ENCODE measurements around the gene TTYH3. TPM values are rescaled to one million over a fixed set of nuclear protein-coding genes. Genes with fewer than 3 reads are reported as not detected.

TTYH3 gene, protein sequence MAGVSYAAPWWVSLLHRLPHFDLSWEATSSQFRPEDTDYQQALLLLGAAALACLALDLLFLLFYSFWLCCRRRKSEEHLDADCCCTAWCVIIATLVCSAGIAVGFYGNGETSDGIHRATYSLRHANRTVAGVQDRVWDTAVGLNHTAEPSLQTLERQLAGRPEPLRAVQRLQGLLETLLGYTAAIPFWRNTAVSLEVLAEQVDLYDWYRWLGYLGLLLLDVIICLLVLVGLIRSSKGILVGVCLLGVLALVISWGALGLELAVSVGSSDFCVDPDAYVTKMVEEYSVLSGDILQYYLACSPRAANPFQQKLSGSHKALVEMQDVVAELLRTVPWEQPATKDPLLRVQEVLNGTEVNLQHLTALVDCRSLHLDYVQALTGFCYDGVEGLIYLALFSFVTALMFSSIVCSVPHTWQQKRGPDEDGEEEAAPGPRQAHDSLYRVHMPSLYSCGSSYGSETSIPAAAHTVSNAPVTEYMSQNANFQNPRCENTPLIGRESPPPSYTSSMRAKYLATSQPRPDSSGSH
- total RNA-seq: 49.8 and 59.0 TPM in 2 replicates

DNA sequence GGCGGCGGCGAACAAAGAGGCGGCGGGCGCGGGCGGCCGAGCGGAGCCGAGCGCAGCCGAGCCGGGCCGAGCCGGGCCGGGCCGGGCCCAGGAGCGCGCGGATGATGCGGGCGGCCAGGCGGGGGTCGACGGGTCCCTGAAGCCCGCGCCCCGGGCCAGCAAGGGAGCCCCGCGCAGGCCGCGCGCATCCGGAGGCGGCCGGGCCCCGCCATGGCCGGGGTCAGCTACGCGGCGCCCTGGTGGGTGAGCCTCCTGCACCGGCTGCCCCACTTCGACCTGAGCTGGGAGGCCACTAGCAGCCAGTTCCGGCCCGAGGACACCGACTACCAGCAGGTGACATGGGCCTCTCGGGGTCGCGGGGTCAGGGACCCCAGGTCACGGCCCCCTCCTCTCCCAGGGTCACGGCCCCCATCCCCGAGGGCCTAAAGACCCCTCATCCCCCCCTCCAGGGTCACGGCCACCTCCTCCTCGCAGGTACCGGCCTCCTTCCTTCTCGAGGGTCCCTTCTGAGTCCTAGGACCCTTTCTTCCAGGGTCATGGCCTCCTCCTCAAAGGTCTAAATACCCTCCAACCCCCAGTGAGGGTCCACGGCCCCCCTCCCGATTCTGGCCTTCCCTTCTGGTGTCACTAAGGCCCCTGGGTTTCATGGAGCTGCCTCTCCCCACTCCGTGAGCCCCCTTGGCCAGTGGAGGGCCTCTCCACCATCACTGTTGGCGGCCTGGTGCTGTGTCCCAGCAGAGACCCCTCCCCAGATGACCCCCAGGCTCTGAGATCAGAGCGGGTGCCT is at the start of gene TTYH3:
TTYH3 (plus strand) TSS at position 41 of the 787 bp plus-strand sequence; CDS start at position 211, 170 bp downstream.

DNA sequence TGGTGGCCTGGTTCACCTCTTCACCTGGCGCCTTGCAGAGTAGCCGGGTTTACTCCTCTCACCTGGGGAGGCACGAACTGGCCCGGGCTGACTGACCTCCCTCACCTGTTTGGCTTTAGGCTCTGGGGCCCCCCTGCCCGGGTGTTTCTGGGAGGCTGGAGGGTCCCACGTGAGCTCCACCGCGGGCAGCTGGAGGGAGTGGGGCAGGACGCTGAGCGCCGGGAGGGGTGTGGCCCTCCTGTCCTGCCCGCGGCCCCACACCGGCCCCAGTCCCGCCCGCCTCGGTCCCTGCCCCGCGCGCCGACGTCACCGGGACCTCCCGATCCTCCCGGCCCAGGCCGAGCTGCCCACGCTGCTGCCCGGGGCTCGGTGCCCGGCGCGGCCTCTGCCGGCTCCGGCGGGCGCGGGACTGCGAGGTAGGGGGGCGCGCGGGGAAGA is 56.1 kb downstream of the TTYH3 start, which contains the start of gene AMZ1:
AMZ1 (plus strand) TSS at position 322 of the 438 bp plus-strand sequence. CDS start 12,250 bp downstream, outside the sequence.

Other genes with a start within 250 kb of the TTYH3 start
- 16.6 and 20.2 TPM in 2 replicates for gene CHST12, start 228.4 kb upstream of the TTYH3 start, total RNA-seq
- gene GRIFIN, start 155.6 kb upstream of the TTYH3 start, total RNA-seq: not detected in 2 replicates
- 7.7 and 7.9 TPM in 2 replicates for gene LFNG, start 112.2 kb upstream of the TTYH3 start, total RNA-seq
- gene BRAT1, start 76.5 kb upstream of the TTYH3 start, total RNA-seq: 28.7 and 31.0 TPM in 2 replicates
- 5.6 and 12.9 TPM in 2 replicates for gene IQCE, start 73.0 kb upstream of the TTYH3 start, total RNA-seq
- 0.12 TPM in 1 of 2 replicates, not detected in the other for gene AMZ1, start 56.2 kb downstream of the TTYH3 start, total RNA-seq
- 29.9 and 43.9 TPM in 2 replicates for gene GNA12, start 212.3 kb downstream of the TTYH3 start, total RNA-seq